NB4 (cell line): ENCODE measurements around the gene SLC16A1.
"Not testable (repeated sequence)": the region's sequence is repeated elsewhere in the genome, so short reads cannot be mapped to it uniquely, and the experiment has no call there.

Experiments
- TF ChIP-seq, protein P1 (sequence below): IDR thresholded peaks from one replicate; pipeline ENCODE4 v1.5.1; 2012; ENCODE audit warnings: low read depth, low read length
- TF ChIP-seq, protein P2 (sequence below): IDR thresholded peaks from 2 replicates; pipeline ENCODE4 v1.6.1; 2011; ENCODE audit warnings: low read depth, low read length

DNA sequence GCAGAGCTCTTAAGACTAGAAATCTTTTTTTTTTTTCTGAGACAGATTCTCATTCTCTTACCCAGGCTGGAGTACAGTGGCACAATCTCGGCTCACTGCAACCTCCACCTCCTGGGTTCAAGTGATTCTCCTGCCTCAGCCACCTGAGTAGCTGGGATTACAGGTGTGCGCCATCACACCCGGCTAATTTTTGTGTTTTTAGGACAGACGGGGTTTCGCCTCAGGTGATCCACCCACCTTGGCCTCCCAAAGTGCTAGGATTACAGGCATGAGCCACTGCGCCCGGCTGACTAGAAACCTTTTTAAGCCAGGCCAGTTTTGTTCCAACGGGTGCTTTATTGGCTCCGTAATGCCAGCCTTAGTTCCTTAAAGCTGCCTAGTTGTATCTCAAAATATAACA lies 66.1 kb downstream of the SLC16A1 start:
- TF ChIP-seq, protein P1, sequence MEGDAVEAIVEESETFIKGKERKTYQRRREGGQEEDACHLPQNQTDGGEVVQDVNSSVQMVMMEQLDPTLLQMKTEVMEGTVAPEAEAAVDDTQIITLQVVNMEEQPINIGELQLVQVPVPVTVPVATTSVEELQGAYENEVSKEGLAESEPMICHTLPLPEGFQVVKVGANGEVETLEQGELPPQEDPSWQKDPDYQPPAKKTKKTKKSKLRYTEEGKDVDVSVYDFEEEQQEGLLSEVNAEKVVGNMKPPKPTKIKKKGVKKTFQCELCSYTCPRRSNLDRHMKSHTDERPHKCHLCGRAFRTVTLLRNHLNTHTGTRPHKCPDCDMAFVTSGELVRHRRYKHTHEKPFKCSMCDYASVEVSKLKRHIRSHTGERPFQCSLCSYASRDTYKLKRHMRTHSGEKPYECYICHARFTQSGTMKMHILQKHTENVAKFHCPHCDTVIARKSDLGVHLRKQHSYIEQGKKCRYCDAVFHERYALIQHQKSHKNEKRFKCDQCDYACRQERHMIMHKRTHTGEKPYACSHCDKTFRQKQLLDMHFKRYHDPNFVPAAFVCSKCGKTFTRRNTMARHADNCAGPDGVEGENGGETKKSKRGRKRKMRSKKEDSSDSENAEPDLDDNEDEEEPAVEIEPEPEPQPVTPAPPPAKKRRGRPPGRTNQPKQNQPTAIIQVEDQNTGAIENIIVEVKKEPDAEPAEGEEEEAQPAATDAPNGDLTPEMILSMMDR: not testable (repeated sequence)
- TF ChIP-seq, protein P2, sequence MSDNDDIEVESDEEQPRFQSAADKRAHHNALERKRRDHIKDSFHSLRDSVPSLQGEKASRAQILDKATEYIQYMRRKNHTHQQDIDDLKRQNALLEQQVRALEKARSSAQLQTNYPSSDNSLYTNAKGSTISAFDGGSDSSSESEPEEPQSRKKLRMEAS: not testable (repeated sequence)
